ENCODE results near the gene MRPL50.

Gene MRPL50

GRCh38 chr9:101375546-101375945 lies 22.9 kb downstream of the MRPL50 start:
- DNase-seq (ENCODE audit: low spot score) = no peak

GRCh38 chr9:101372327-101373118 lies 25.9 kb downstream of the MRPL50 start:
- no peak for DNase-seq (ENCODE audit: low spot score)

GRCh38 chr9:101371813-101372212 lies 26.6 kb downstream of the MRPL50 start:
- DNase-seq (ENCODE audit: low spot score) = no peak

- no peak for DNase-seq (ENCODE audit: low spot score)
Measured at GRCh38 chr9:101369884-101370531, 28.4 kb downstream of the MRPL50 start.

- no peak for DNase-seq (ENCODE audit: low spot score)
Measured at GRCh38 chr9:101369286-101369685, 29.1 kb downstream of the MRPL50 start.

GRCh38 chr9:101367323-101367722 lies 31.1 kb downstream of the MRPL50 start:
- no peak for DNase-seq (ENCODE audit: low spot score)

GRCh38 chr9:101366038-101366756 lies 32.2 kb downstream of the MRPL50 start:
- no peak for DNase-seq (ENCODE audit: low spot score)

DNA sequence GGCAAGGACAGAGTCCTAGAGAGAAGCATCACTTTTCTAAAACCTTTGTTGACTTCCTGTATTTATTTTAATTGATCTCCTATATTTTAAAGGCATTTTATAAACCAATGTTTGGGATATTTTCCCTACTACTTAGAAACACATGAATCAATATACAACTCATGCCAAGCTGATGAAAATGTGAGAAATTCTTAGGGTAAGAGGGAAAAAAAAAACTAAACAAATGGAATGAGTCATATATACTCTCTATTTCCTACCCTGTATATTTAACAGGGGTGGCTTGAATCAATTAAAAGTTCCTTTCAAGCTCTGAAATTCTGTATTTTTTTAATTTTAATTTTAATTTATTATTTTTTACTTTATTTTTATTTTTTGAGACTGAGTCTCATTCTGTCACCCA lies 33.2 kb downstream of the MRPL50 start:
- DNase-seq (ENCODE audit: low spot score) = no peak

DNA sequence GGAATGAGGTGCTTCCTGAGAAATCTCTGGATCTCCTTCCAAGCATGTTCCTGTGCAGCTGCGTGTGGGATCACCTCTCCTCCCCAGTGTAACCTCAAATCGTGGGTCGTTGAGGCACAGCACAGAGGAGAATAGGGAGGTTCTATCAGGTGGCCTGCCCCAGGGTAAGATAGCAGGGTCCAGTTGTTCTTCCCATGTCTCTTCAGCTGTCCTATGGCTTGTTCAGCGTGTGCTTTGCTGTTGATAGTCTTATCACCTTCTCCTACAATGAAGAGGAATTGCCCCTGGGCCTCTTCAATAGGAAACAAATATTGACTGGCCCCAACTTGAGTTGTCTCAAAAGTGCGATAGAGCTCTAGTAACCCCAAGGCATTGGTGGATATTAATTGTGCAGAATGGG lies 36.0 kb downstream of the MRPL50 start:
- no peak for DNase-seq (ENCODE audit: low spot score)

GRCh38 chr9:101360647-101361046 lies 37.8 kb downstream of the MRPL50 start:
- no peak for DNase-seq (ENCODE audit: low spot score)

DNA sequence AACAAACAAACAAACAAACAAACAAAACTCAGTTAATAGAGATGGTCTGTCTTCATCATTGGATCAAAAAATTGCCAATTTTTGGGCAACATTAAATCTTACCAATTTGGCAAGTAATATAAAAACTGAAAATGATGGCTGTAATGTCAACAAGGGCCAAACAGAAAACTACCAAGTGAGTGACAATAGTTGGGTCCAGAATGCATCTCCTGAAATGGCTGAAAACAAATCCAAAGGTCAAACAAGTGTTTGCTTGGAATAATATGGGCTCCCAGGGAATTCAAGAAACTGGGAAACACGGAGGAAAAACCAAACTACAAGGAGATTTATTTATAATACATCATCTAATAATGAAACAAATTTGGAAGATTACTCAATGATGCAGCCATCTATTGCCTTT lies 38.7 kb downstream of the MRPL50 start:
- DNase-seq (ENCODE audit: low spot score) = no peak

- no peak for DNase-seq (ENCODE audit: low spot score)
Measured at GRCh38 chr9:101356619-101357018, 41.8 kb downstream of the MRPL50 start.

DNA sequence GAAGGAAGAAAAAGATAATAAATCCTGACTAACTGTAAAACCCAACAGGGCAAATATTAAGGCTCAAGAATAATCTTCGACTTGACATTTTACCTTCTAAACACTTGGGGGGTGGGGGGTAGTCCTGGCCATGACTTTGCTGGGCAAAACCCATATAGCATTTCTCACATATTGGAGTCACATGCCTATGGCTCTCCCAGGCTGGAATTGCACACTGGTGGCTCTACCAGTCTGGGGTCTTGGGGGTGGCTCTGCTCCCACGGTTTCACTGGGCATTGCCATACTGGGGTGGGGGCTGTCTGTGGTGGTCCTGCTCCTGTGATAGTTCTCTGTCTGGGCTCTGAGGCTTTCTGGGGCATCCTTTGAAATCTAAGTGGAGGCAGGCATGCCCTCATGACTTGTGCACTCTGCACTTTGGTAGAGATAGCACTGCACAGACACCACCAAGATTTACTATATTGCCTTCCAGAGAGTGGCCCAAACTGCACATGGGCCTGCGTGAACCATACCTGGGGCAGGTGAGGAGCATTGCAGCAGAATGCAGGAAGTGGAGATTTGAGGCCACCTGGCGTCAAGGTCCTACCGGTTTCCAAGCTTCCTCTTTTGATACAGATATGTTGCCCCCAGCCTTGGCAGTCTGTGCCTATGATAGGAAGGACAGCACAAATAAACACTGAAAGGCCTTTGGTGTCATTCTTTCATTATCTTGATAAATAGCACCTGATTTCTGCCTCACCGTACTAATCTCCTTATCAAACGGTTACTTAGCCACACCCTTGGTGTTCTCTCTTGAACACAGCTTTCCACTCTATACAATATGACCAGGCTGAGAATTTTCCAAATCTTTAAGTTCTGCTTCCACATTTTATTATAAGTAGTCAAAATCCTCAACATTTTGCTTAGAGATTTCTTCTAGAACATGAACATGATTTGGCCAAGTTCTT lies 43.4 kb downstream of the MRPL50 start:
- DNase-seq (ENCODE audit: low spot score) = no peak

DNA sequence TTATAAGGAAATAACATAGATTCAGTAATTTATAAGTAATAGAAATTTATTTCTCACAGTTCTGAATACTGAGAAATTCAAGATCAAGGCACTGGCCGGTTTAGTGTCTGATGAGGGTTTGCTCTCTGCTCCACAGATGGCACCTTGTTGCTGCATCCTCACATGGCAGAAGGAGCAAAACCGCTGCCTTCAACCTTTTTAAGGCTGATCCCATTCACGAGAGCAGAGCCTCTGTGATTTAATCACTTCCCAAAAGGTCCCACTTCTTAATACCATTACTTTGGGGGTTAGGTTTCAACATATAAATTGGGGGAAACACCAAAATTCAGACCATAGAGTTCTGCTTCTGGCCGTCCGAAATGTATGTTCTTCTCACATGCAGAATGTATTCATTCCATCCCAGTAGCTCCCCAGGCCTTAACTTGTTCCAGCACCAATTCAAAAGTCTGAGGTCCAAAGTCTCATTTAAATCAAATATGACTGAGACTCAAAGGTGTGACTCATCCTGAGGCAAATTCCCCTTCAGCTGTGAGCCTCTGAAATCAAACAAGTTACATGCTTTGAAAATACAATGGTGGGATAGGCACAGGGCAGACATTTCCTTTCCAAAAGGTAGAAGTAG lies 44.2 kb downstream of the MRPL50 start:
- no peak for DNase-seq (ENCODE audit: low spot score)

DNA sequence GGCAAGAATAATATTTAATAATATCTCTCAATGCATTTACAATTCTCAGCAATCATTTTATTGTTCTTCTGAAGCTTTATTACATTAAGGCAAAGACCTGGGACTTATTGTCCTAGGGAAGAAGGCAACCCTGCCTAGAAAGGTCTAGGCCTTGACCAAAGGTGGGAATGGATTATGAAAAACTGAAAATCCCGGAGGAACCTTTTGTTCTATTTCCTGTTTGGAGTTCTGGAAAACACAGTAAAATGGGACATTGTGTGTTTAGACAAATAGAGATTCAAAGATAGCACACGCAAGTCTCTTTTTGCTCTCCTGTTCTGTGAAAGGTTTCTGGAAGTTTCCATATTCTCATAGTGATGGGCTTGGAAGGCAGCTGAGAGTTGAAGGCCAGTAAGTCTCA lies 44.7 kb downstream of the MRPL50 start:
- no peak for DNase-seq (ENCODE audit: low spot score)

- DNase-seq (ENCODE audit: low spot score) = no peak
Measured at GRCh38 chr9:101352892-101353463, 45.4 kb downstream of the MRPL50 start.

GRCh38 chr9:101350285-101350684 lies 48.1 kb downstream of the MRPL50 start:
- DNase-seq (ENCODE audit: low spot score) = no peak

DNA sequence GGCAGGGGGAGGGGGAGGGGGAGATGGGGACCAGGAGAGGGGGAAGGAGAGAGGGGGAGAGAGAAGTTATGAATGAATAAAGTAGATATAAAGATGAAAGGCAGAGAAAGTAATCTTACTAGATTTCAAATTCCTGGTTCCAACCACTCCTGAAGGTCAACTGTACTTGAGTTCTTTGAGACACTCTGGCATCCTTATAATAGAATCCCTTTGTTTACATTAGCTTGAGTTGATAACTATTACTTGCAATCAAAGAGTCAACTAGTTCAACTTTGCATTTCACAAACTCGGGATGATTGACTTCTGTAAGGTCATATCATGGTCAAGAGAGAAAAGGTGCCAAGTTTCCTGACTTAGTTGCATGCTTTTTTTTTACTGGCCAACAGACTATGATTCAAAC lies 55.8 kb downstream of the MRPL50 start:
- DNase-seq (ENCODE audit: low spot score) = no peak

DNA sequence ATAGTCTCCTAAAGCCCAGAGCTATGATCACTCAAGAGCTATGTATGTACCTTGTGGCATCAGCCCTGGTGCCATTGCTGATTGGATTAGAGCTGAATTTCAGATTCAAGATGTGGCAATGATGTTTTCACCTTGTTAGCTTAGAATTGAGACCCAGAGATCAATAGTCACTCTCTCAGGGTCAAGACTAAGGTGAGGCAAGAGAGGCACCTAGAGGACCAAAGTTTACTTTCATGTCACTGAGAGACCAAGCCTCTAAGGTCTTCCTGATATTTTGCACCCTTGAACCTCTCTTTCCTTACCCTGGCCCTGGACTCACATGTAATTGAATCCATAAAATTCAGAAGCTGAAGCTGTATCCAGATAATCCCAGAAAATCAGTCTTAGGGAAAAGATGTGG lies 56.5 kb downstream of the MRPL50 start:
- no peak for DNase-seq (ENCODE audit: low spot score)
